G401 (cell line): ENCODE data around the gene CEP162. TPM values are rescaled to one million over a fixed set of nuclear protein-coding genes. Genes with fewer than 3 reads are reported as not detected.
"Not testable (repeated sequence)": the region's sequence is repeated elsewhere in the genome, so short reads cannot be mapped to it uniquely, and the experiment has no call there.

Experiments used
- DNase-seq: peaks from one replicate; pipeline ENCODE4 v3.0.0-alpha.2; 2015; ENCODE audit warnings: low spot score
- in situ Hi-C: cut with HindIII; loops from 2 replicates; pipeline ENCODE4 v1.10.0; 2016; ENCODE audit warnings: low sequenced_read_pairs, mixed read lengths
- total RNA-seq: library from RNA; depleted of rRNA; stranded (reverse); fragments of >200 nt; shearing (Covaris generic); gene quantifications from 2 replicates; pipeline ENCODE4 v1.2.3, GENCODE V29; 2014

The CEP162 gene
- total RNA-seq, 1 experiment from 2014 or later: 13.1 TPM

GRCh38 chr6:84244416-84245081 lies 17.1 kb upstream of the CEP162 start:
- DNase-seq, in situ Hi-C loops: not testable (repeated sequence)

- in situ Hi-C loops: no loop called here
- no peak for DNase-seq
These were observed 15.8 kb upstream of the CEP162 start for GRCh38 chr6:84243240-84243639.

- in situ Hi-C loops: no loop called here
- no peak for DNase-seq
These were observed 14.8 kb upstream of the CEP162 start for GRCh38 chr6:84242265-84242664.

GRCh38 chr6:84228198-84228543 lies 728 bp upstream of the CEP162 start:
- no peak for DNase-seq
- in situ Hi-C loops: no loop called here

- in situ Hi-C loops: no loop called here
- DNase-seq: peak; percentile 22
These were observed 404 bp downstream of the CEP162 start for GRCh38 chr6:84227044-84227433.

GRCh38 chr6:84224251-84224650 lies 3.2 kb downstream of the CEP162 start:
- no peak for DNase-seq
- in situ Hi-C loops: no loop called here

- in situ Hi-C loops, DNase-seq: not testable (repeated sequence)
These were observed 3.8 kb downstream of the CEP162 start for GRCh38 chr6:84223608-84224007.

- no peak for DNase-seq
- in situ Hi-C loops: no loop called here
These were observed 5.0 kb downstream of the CEP162 start for GRCh38 chr6:84222426-84222825.

GRCh38 chr6:84220809-84221409 lies 6.5 kb downstream of the CEP162 start:
- in situ Hi-C loops: no loop called here

GRCh38 chr6:84218091-84218490 lies 9.4 kb downstream of the CEP162 start:
- DNase-seq: no peak
- in situ Hi-C loops: no loop called here

More at GRCh38 chr6:84220809-84221409, 6.5 kb downstream of the CEP162 start:
- peak; percentile 50 for DNase-seq

- in situ Hi-C loops: no loop called here
These were observed 14.2 kb downstream of the CEP162 start for GRCh38 chr6:84213217-84213616.

GRCh38 chr6:84204011-84204410 lies 23.4 kb downstream of the CEP162 start:
- DNase-seq: no peak
- in situ Hi-C loops: no loop called here

More at GRCh38 chr6:84213217-84213616, 14.2 kb downstream of the CEP162 start:
- no peak for DNase-seq

- in situ Hi-C loops, DNase-seq: not testable (repeated sequence)
These were observed 27.5 kb downstream of the CEP162 start for GRCh38 chr6:84199987-84200386.

GRCh38 chr6:84197708-84198107 lies 29.7 kb downstream of the CEP162 start:
- peak; percentile 13 for DNase-seq
- in situ Hi-C loops: no loop called here

GRCh38 chr6:84193114-84193708 lies 34.2 kb downstream of the CEP162 start:
- in situ Hi-C loops: no loop called here
- no peak for DNase-seq

GRCh38 chr6:84191802-84192201 lies 35.6 kb downstream of the CEP162 start:
- in situ Hi-C loops: no loop called here
- DNase-seq: no peak

- in situ Hi-C loops: not testable (repeated sequence)
These were observed 38.1 kb downstream of the CEP162 start for GRCh38 chr6:84189356-84189755.

GRCh38 chr6:84183430-84183829 lies 44.0 kb downstream of the CEP162 start:
- DNase-seq: no peak
- in situ Hi-C loops: no loop called here

More at GRCh38 chr6:84189356-84189755, 38.1 kb downstream of the CEP162 start:
- DNase-seq: not testable (repeated sequence)

GRCh38 chr6:84182001-84182400 lies 45.4 kb downstream of the CEP162 start:
- DNase-seq: no peak
- in situ Hi-C loops: no loop called here

- DNase-seq: no peak
These were observed 50.2 kb downstream of the CEP162 start for GRCh38 chr6:84177241-84177640.

GRCh38 chr6:84172574-84172973 lies 54.9 kb downstream of the CEP162 start:
- in situ Hi-C loops: no loop called here
- no peak for DNase-seq

More at GRCh38 chr6:84177241-84177640, 50.2 kb downstream of the CEP162 start:
- in situ Hi-C loops: no loop called here
